HG03460 (cell line): ENCODE data around the gene PNPLA2.
A peak's percentile ranks its signal among the peaks of the same experiment; 100 is the strongest.

Experiments
- ATAC-seq: cut with Tn5 transposase; IDR thresholded peaks from one replicate; pipeline ENCODE4 v1.9.1; 2021; ENCODE audit not compliant: unreplicated experiment

Gene PNPLA2

DNA sequence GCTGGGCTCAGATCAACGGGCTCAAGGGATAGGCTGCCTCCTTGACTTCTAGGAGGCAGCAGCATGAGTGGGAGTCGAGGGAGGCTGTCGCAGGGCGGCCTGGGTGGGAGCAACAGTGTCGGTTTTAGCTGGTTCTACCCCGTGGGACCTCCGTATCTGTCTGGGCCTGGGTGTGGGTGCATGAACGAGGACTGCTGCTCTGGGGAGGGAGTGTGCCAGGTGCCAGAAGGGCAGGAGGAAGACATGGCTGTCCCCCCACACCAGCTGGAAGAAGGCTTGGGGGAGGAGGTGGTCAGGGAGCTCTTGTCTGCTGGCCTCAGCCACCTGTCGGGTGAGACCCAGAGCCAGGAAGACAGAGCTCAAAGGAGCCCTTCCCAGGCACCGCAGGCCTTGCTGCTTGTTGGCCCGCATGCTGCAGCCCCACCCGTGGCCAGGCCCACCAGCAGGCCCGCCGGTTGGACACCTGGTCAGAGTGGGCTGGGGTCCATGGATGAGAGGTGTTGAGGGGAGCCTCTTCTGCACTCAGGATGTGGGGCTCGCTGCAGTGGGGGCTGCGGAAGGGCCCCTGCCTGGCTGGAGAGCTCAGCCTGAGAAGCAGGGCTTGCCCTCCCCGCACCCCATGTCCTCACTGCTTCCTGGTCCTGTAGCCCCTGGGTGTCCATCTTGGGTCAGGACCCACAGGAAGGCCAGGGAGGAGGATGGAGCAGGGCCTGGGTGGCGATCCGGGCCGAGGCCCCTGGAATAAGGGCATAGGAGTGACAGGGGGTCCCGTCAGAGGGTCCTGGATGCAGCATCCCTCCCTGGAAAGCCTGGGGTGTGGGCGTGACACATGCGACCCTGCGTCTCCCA lies 32.3 kb upstream of the PNPLA2 start:
- no peak for ATAC-seq

GRCh38 chr11:787084-787675 lies 31.5 kb upstream of the PNPLA2 start:
- no peak for ATAC-seq

GRCh38 chr11:788009-788640 lies 30.6 kb upstream of the PNPLA2 start:
- ATAC-seq, result no peak

DNA sequence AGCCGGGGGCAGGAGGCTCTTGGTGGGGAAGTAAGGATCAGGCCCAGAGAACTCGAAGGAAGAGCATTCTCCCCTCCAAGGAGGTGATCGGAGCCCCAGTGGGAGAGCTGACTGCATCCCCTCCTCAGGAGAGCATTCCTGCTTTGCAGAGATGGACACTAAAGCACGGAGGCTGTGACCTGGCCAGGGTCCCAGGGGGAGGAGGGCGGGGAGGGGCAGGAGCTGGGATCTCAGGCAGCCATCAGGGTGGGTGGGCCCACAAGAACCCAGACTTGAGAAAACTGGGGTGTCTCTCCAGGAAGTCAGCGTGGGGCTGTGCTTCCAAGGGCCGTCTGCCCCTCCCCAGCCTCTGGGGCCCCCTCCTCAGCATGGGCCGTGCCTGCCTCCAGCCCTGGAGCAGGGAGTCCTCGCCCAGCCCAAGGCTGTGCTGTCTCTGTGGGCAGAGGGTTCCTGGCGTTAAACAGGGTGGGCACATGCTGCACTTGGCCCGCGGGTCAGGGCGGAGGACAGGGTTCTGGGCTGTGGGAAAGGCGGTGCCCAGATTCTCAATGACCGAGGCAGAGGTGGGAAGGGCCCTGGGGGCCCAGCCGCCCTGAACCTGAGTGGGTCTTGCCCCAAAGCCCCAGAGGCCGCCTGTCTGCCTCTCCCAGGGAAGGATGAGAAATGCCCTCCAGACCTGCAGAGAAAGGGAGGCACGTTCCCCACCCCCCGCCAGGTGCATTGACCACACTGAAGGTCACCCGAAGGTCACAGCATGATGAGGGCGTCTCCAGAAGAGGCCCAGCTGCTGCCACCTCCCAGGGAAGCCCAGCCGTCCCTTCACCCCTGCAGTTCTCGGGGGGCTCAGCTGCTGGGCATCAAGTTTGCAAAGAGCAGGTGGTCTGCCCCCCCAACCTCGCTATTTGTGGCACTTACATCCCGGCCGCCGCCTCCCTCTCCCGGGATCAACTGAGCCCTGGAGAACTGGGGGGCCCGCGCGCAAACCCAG lies 29.5 kb upstream of the PNPLA2 start:
- ATAC-seq, result no peak

GRCh38 chr11:789943-790342 lies 28.8 kb upstream of the PNPLA2 start, which contains the start of gene CEND1:
TSS of gene CEND1 (minus strand) at chr11:790090. CDS start at chr11:788576, 1,514 bp downstream.
- no peak for ATAC-seq

- no peak for ATAC-seq
These were observed 27.8 kb upstream of the PNPLA2 start for GRCh38 chr11:790721-791564.

DNA sequence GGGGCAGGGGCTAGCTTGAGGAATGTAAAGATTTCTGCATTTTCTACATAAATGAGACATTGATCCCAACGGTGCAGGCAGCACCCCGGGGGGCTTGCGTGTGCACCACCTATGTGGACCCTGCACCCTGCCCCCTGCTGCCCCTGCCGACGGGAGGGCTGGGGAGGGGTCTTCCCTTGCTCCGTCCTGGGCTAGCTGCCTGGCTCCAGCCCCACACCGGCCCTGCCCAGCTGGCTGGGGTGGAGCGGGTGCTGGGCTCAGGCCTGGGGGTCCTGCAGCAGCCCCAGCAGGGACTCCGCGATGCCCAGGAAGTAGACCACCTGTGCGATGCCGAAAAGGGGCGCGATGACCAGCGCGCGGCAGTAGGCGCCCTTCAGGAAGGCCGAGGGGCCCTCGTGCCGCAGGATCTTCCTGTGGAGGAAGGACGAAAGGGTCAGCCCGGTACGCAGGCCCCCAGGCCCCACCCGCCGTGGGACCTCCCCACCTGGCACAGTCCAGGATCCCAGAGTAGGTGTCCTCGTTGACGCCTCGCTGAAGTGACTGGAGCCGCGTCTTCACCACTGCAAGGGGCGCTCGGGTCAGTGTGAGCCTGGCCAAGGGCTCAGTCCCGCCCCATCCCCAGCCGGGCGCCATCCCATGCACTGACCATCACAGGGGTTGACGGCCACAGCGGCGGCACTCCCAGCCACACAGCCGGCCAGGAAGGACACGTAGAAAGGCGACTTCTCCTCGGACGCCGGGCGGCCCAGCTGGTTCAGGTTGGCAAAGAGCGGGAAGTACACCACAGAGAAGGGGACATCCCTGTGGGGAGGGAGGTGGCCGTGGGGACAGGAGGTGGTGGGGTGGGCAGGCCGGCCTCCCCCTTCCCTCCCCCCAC lies 26.8 kb upstream of the PNPLA2 start:
- ATAC-seq, result no peak

DNA sequence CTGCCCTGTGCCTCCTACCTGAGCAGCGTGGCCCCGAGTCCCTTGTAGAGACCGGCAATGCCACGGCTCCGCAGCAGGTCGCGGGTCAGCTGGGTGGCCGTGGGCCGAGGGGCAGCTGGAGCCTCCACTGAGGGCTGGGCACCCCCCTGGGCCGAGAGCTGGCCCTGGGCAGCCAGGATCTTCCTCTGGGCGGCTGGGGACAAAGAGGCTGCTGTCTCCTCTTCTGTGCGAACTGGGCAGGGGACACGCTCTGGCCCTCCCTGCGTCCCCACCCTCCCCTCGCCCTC lies 26.2 kb upstream of the PNPLA2 start:
- no peak for ATAC-seq

DNA sequence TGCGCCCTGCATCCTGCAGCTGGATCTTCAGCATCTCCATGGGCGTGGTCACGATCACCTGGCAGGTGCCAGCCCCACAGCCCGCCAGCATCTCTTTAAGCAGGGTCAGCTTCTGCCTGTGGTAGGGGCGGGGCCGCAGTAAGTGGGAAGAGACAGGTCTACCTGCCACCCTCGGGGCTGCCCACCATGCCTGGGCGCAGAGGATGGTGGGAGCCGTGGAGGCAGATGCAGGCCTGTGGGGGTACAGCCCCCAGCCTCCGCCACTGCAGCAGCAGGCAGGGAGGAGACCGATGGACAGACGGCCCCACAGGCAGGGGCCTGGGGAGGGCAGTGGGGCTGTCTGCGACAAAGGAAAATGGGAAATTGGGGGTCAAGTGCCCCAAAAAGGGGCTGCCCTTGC lies 25.8 kb upstream of the PNPLA2 start:
- ATAC-seq, result no peak

DNA sequence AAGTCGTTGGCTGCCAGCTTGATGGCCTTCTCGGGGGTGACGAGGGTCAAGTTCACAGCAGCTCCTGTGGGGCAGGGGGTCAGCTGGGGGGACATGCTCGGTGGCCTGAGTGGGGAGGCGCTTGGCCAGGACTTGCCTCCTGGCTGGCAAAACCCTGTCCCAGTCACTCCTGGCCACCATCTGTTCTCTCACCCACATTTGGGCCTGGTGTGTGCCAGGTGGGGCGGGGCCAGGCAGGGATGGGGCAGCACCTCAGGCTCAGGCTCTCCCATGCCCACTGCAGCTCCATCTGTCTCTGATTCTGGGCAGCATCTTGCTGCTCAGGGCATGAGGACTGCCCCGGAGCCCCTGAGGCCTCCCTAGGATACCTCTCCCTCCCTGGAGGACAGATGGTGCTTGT lies 25.2 kb upstream of the PNPLA2 start:
- no peak for ATAC-seq

DNA sequence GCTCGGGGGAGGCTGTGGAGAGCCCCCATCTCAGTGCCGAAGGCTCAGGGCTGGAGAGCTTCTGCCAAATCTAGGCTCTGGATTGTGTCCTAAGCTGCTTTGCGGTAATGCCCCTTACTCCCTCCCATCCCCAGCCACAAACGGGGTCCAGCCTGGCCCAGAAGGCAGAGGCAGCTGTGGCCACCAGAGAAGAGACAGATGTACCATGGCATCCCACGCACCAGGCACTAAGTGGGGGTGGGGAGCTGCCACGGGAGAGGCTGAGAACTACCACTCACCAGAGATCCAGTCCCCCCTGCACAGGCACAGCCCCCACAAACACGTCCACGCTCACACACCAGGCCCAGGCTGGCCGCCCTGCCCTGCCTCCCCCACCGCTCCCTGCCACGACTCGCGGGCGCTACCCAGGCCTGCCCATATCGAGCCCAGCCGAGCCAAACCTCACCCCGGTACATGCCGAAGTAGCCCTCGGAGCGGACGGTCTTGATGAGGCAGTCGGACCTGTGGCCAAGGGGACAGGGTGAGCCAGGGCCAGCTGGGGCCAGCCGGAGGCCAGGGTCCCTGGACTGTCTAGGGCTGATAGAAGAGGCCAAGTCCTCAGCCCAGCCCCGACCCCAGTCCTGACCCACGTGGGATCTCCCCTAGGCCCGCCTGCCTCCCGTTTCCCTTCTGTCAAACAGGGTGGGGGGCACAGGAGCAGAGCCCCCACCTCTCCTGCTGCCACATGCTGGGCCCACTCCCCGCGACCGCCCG lies 24.5 kb upstream of the PNPLA2 start:
- no peak for ATAC-seq

DNA sequence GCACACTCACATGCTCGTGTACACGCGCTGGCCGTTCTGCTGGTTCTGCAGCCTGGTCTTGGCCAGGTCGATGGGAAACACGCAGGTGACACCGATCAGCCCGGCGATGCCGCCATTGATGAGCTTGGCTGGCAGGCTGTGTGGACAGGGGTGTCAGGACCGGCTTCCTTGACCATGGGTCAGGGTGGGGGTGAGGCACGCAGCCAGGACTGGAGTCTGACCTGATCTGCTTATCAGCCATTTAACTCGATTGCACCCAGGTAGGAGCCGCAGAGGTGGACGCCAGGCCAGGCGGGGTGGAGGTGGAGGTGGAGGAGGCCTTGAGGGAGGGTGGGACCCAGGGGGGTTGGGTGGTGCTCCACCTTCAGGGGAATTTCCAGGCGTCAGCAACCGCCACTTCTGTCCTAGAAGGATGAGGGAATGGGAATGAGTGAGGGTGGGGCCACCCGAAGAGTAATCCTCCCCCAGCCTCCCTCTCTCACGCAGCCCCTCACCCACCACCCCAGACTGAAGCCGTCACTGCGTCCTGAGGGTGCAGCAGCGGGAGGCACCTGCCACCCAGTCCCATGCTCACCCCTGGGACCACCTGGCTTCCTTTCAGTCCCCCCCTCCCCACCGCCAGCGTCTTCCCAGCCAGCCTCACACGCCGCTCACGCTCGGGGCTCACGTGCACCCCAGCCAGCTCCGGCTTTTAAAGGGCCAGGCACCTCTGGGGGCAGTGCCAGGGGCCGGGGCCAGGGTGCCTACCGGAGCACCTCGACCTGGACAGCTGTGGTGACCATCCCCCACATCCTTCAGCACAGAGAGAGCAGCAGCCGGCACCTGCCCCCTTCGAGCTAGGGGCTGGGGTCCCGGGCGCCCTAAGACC lies 23.7 kb upstream of the PNPLA2 start:
- ATAC-seq, result no peak

DNA sequence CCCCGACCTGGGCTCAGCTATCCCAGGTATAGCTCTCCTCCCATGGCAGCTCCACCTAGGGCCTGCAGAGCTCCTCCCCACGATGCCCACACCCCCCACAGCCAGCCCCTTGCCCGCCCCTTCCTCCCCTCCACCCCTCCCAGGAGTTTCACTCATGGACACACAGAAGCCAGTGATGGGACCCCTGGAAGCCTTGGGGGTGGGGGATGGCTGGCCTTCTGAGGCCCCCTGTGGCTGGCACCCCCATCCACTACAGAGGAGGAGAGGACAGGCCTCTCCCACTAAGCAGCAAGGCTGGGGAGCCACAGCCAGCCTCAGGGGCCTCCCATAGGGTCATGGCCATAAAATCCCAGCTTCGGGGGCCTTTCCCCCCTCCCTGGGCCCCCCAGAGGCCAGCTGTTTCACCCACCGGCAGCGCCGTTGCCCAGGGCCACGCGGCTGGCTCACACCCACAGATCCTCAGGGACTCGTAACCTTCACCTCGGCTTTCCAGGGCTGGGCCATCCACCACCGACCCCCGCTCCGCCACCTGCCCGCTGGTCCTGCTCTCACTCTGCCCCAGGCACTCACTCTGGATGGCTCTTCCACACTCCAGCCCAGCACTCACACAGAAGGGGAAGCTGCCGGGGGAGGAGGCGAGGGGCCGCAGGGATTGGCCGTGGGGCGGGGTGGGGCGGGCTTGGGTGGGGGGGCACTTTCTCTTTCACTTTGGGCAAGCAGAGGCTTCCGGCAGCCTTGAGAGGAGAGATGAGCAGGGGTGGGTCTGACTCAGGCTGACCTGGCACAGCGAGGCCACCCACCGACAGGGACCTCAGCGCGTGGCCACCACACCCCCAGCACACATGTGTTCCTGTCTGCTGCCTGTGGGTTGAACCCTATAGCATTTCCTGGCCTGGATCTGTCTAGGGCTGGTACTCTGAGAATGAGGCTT lies 22.8 kb upstream of the PNPLA2 start:
- peak; percentile 25 for ATAC-seq

GRCh38 chr11:796565-797295 lies 22.0 kb upstream of the PNPLA2 start:
- no peak for ATAC-seq

GRCh38 chr11:797296-798092 lies 21.2 kb upstream of the PNPLA2 start:
- ATAC-seq, result peak; percentile 38
